ENCODE measurements around the gene PPP2R5B.

The PPP2R5B gene

DNA sequence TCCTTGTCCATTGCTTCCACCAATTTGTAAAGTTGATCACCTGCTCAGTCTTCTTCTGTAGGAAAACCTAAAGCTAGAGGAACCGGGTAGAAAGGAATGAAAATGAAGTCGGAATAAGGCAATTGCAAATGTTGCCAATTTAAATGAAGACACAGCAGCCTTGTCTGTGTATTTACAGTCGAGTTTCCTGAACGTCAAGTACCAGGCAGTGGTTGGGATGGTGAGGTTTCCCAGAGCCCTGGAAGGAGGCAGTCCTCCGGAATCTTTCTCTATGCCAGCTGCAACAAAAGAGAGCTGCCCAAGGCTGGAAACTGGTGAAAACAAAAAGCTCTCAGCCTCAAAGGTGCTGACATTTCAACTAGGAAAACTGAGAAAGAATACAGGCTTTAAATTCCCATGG is 29.7 kb downstream of the PPP2R5B start:
- H3K4me3 ChIP-seq (ENCODE audit: low read depth, low read length): no peak overlapping the region
- TF ChIP-seq, protein P1, sequence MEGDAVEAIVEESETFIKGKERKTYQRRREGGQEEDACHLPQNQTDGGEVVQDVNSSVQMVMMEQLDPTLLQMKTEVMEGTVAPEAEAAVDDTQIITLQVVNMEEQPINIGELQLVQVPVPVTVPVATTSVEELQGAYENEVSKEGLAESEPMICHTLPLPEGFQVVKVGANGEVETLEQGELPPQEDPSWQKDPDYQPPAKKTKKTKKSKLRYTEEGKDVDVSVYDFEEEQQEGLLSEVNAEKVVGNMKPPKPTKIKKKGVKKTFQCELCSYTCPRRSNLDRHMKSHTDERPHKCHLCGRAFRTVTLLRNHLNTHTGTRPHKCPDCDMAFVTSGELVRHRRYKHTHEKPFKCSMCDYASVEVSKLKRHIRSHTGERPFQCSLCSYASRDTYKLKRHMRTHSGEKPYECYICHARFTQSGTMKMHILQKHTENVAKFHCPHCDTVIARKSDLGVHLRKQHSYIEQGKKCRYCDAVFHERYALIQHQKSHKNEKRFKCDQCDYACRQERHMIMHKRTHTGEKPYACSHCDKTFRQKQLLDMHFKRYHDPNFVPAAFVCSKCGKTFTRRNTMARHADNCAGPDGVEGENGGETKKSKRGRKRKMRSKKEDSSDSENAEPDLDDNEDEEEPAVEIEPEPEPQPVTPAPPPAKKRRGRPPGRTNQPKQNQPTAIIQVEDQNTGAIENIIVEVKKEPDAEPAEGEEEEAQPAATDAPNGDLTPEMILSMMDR (IDR thresholded peaks at IDR 0.05; ENCODE audit: low read depth, low read length, missing control alignments): no peak
- no peaks in the 10 kb centered on the region for H3K36me3 ChIP-seq (replicated peaks)
- DNase-seq: no peak
- in situ Hi-C loops (cut with HindIII; ENCODE audit: low pct_ligation_motif_present, low sequenced_read_pairs): no loop called here
- H3K27me3 ChIP-seq (replicated peaks): no peaks in the 10 kb centered on the region
- no peak overlapping the region for H3K27ac ChIP-seq

DNA sequence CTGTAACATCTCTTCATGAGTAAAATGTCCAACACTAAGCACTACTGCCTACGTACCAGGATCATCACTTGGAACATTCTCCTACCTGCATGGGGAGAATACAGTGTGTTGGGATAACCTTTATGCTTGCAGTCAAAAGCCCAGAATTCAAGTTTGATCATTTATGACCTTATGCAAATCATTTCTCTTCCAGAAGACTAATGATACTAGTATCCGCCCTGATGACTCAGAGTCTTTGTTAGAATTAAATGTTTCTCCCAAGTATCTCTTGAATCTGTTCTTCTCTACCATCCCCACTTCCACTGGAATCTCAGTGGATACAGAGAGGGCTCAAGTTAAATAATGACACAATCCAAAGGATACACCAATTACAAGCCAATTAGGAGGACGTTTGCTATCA is 35.0 kb downstream of the PPP2R5B start:
- H3K36me3 ChIP-seq (replicated peaks): no peaks in the 10 kb centered on the region
- TF ChIP-seq, protein P1 (IDR thresholded peaks at IDR 0.05; ENCODE audit: low read depth, low read length, missing control alignments): no peak
- DNase-seq: no peak
- in situ Hi-C loops (cut with HindIII; ENCODE audit: low pct_ligation_motif_present, low sequenced_read_pairs): no loop called here
- no peaks in the 10 kb centered on the region for H3K27me3 ChIP-seq (replicated peaks)
- H3K4me3 ChIP-seq (ENCODE audit: low read depth, low read length): no peak overlapping the region
- H3K27ac ChIP-seq: no peak overlapping the region

DNA sequence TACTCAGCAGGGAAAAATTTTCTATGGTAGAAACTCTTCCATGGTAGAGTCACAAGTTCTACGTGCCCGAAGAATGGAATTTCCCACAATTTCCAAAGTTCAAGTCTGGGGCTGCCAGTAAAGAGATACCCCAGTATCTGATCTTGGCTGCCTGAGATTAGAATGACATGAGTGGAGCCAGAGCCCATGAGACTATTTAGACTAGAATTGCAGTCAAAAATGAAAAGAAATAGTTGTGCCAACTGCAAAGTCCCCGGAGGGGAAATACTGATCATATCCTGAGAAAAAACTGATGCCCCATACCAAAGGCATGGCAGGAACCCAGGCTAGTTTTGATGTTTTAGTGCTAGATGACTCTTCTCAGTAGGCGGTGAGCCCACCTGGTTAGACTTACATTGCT is 36.2 kb downstream of the PPP2R5B start:
- TF ChIP-seq, protein P1 (IDR thresholded peaks at IDR 0.05; ENCODE audit: low read depth, low read length, missing control alignments): no peak
- in situ Hi-C loops (cut with HindIII; ENCODE audit: low pct_ligation_motif_present, low sequenced_read_pairs): no loop called here
- no peak overlapping the region for H3K4me3 ChIP-seq (ENCODE audit: low read depth, low read length)
- no peak for DNase-seq
- H3K36me3 ChIP-seq (replicated peaks): no peaks in the 10 kb centered on the region
- no peak overlapping the region for H3K27ac ChIP-seq
- H3K27me3 ChIP-seq (replicated peaks): no peaks in the 10 kb centered on the region

DNA sequence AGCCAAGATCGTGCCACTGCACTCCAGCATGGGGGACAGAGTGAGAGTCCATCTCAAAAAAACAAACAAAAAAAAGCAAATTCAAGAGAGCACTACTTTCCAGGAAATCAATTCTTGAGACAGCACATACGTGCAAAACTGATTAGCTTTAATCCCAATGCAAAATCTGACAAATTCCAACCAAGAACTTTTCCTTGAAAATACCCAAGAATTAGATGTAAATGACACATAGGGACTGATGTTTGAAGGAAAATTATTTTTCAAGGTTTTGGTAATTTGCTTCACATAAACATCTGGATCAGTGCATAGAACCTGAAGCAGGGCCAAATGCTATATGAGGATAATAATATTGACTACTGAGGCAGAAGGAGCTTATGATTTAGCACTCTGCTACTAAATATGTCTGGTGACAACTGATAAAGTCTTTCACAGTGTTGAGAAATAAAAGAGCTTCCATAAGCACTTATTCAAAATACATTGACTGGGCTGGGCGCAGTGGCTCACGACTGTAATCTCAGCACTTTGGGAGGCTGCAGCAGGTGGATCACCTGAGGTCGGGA is 38.7 kb downstream of the PPP2R5B start:
- no peaks in the 10 kb centered on the region for H3K27me3 ChIP-seq (replicated peaks)
- no peaks in the 10 kb centered on the region for H3K36me3 ChIP-seq (replicated peaks)
- no peak overlapping the region for H3K27ac ChIP-seq
- TF ChIP-seq, protein P1 (IDR thresholded peaks at IDR 0.05; ENCODE audit: low read depth, low read length, missing control alignments): no peak
- in situ Hi-C loops (cut with HindIII; ENCODE audit: low pct_ligation_motif_present, low sequenced_read_pairs): no loop called here
- DNase-seq: no peak
- H3K4me3 ChIP-seq (ENCODE audit: low read depth, low read length): no peak overlapping the region

DNA sequence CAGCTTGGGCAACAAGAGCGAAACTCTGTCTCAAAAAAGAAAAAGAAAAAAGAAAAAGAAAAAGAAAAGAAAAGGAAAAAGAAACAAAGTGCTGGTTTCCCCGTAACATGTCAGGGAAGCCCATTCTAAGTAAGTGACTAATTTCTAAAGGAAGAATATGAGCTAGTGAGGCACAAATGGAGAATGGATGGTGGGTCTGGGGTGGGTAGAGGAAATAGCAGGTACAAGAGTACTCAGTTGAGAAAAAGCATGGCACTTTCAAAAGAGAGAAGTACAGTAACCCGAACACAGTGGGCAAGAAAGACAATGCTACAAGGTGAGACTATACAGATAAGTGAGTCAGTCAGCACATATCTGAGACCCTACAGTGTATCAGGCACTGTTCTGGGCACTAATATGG is 42.9 kb downstream of the PPP2R5B start:
- in situ Hi-C loops (cut with HindIII; ENCODE audit: low pct_ligation_motif_present, low sequenced_read_pairs): no loop called here
- Histone ChIP-seq H3K27me3 (replicated peaks) (no peaks in the 10 kb centered on the region), H3K27ac (no peak overlapping the region), H3K36me3 (replicated peaks) (no peaks in the 10 kb centered on the region), H3K4me3 (ENCODE audit: low read depth, low read length) (no peak overlapping the region)
- DNase-seq: no peak
- TF ChIP-seq, protein P1 (IDR thresholded peaks at IDR 0.05; ENCODE audit: low read depth, low read length, missing control alignments): no peak

DNA sequence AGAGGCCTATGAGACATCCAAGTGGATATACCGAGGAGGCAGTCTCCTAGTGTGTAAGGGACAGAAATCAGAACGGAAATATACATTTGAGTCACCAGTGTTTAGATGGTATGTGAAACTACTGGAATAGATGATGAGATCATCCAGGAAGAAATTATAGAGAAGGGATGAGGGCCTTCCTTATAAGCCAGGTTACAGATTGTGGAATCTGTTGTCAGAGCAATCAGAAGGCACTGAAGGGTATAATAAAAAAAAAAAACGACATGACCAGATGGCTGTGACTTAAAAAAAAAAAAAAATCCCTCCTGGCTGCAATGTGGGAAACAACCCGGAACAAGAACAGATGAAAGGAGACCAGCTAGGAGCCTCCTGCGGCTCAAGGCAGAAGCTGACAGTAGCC is 44.7 kb downstream of the PPP2R5B start:
- in situ Hi-C loops (cut with HindIII; ENCODE audit: low pct_ligation_motif_present, low sequenced_read_pairs): no loop called here
- peak; percentile 14 for DNase-seq

More for the DNA sequence above, 44.7 kb downstream of the PPP2R5B start:
- no peaks in the 10 kb centered on the region for H3K27me3 ChIP-seq (replicated peaks)
- no peak overlapping the region for H3K4me3 ChIP-seq (ENCODE audit: low read depth, low read length)
- TF ChIP-seq, protein P1 (IDR thresholded peaks at IDR 0.05; ENCODE audit: low read depth, low read length, missing control alignments): no peak
- no peaks in the 10 kb centered on the region for H3K36me3 ChIP-seq (replicated peaks)
- no peak overlapping the region for H3K27ac ChIP-seq

Measured in brain microvascular endothelial cell (primary cell).